ENCODE results near the gene GPSM1.
"Not testable (repeated sequence)": the region's sequence is repeated elsewhere in the genome, so short reads cannot be mapped to it uniquely, and the experiment has no call there.

Gene GPSM1

GRCh38 chr9:136343884-136344269, 16.5 kb downstream of the GPSM1 start:
- DNase-seq (ENCODE audit: low read depth in 2 of 2), result no peak

DNA sequence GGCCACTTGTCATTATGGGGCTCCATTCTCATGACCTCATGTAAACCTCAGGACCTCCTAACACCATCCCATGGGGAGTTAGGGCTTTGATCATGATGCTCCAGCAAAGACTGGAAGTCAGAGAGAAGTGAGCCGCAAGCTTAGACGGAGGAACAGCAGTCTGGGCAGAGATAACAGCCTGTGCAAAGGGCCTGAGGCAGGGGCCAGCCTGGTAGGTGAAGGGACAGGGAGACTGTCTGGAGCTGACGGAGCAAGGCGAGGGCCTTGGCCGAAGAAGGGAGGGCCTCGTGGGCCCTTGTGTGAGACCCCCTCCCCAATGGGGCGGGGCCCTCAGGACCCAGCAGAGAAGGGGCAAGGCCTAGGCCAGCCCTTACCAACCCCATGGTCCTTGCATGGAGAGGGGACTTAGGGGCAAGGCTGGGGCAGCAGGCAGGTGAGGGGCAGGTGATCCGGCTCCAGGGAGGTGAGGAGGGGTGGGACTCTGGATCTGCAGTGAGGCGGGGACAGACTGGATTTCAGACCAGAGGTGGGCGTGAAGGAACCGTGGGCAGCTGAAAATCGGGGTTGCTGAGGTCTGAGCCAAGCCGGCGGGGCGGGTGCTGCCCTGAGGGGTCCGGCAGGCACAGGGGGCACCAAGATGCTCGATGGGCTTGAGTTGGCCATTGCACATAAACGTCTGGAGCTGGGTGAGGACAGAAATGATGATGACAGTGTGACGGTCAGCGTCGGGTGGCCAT, 17.4 kb downstream of the GPSM1 start:
- no peak for DNase-seq (ENCODE audit: low read depth in 2 of 2)

DNA sequence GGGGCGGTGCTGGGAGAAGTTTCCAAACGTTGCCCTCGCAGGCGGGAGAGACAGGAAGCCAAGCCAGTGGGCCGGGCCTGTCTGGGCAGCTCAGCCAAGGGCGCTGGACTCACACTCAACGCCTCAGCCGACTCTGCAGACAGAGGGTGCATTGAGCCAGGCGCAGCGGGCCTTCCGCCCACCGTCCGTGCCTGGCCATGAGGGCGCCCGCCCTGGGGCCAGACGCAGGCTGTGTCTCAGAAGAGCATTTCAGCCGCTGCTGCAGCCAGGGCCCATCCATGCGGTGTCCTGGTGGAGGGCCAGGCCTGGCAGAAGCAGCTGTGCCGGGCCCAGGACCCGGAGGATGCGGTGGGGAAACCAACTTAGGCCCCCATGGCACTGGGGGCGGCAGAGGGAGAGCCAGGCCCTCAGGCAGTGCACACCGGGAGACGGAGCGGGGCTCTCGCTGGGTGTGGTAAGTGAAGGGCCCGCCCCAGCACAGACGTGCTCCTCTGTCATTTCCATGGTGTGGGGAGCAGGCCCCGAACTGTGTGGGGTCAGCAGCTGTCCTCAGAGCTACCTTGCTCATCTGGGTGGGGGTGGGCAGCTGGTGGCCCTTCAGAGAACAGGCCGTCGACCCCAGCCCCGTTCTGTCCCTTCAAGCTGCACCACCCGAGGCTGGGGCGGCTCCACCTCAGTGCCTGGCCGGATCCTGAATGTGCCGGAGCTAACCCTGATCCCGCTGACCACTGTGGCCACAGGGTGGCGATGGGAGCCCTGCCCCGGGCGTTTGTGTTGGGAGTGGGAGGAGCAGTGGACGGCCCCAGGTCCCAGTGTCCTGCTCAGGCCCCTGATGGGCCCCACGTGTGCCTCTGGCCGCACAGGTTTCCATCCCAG, 18.2 kb downstream of the GPSM1 start:
- no peak for DNase-seq (ENCODE audit: low read depth in 2 of 2)

DNA sequence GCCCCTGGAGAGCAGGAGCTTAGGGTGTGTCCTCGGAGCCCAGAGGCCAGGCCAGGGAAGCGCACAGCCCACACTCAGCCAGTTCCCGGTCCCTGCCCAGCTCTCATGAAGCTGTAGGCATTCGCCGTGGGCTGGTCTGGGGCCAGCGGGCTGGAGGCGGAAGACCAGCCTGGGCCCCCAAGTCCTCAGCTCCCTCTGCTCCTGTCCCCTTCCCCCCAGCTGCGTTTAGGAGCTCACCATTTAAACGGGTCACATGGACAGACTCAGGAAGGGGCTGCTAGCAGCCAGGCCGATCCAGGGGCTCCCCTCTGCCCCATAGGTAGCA, 18.8 kb downstream of the GPSM1 start:
- no peak for DNase-seq (ENCODE audit: low read depth in 2 of 2)

DNA sequence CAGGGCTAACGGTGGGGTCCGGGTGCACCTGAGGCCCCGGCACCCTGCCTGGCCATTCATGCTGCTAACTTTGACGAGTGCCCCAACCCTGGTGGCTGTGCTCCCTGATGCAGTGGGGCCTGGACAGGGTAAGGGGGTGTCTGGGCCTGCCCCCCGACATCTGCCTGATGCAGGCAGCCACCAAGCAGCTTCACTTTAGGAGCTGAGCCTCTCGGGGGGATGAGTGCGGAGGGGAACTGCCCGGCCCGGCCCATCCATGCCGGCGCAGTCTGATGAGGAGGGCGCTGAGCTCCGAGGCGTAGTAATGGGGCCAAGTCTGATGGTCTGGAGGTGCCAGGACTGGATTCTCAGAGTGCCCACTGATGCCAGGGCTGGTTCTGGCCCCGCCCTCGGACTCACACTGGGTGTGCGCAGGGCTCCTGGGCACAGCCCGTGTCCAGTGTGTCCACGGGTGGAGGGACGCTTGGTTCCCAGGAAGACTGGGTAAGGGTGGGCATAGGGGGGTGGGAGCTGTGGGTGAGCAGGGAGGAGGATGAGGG, 19.7 kb downstream of the GPSM1 start:
- no peak for DNase-seq (ENCODE audit: low read depth in 2 of 2)

DNA sequence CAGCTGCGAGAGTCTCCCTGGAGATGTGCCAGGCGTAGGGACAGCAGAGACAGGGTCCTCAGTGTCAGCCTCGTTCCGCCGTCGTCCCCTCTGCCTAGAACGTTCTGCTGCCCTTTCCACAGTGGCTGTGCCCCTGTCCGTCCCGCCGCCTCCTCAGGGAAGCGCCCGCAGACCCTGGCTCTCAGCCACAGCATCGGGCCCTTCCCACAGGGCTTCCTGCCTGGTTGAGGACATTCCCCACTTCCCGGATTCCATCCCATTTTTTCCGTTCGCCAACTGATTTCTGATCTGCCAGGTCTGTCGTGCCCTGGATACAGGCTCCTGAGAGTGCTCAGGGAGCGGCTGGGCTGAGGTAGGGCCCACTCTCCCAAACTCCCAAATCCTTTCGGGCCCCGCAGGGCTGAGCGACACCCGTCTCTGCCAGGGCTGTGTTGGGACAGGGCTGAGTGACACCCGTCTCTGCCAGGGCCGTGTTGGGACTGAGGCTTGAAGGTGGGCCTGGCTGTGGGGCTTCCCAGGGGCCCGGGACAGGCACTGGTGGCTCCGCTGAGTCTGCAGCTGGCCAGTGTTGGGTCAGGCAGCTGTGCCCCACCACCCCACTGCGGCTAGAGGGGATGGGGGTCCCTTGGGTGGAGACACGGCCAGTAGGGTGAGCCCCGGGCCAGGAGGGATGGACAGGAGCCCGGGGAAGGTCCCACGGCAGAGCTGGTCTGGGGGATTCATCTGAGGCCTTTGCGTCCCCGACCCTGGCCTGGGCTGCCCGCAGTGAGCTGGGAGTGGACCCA, 20.3 kb downstream of the GPSM1 start:
- DNase-seq (ENCODE audit: low read depth in 2 of 2), result no peak

GRCh38 chr9:136348691-136349090, 21.4 kb downstream of the GPSM1 start:
- DNase-seq (ENCODE audit: low read depth in 2 of 2), result no peak

DNA sequence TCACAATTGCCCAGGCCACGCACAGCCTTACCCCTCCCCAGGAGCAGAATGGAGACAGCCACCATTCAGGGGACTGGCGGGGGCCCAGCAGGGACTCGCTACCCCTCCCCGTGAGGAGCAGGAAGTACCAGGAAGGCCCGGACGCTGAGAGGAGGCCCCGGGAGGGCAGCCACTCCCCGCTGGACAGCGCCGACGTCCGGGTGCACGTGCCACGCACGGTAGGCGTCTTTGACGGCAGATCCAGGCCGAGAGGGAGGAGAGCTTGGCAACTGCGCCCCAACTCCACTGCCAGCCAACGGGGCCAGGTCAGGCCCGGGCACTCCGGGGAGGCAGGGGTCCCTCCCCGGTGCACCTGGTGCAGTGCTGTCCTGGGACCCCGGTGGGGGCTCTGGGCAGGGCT, 22.2 kb downstream of the GPSM1 start:
- DNase-seq (ENCODE audit: low read depth in 2 of 2), result no peak

GRCh38 chr9:136351252-136351800, 24.0 kb downstream of the GPSM1 start:
- no peak for DNase-seq (ENCODE audit: low read depth in 2 of 2)

DNA sequence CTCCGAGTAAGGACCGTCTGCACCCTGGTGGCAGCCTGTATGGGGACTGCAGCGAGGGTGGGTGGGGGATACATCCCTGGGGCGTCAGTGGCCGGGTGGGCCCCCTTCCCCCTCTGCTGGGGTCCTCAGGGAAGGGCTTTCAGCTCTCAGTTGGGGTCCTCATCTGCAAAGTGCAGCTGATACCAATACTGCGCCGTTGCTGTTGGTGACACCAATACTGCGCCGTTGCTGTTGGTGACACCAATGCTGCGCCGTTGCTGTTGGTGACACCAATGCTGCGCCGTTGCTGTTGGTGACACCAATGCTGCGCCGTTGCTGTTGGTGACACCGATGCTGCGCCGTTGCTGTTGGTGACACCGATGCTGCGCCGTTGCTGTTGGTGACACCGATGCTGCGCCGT, 24.5 kb downstream of the GPSM1 start:
- DNase-seq (ENCODE audit: low read depth in 2 of 2), result not testable (repeated sequence)

GRCh38 chr9:136352682-136353081, 25.3 kb downstream of the GPSM1 start:
- DNase-seq (ENCODE audit: low read depth in 2 of 2), result no peak

GRCh38 chr9:136353088-136353487, 25.7 kb downstream of the GPSM1 start:
- no peak for DNase-seq (ENCODE audit: low read depth in 2 of 2)

- DNase-seq (ENCODE audit: low read depth in 2 of 2), result no peak
These were observed 26.6 kb downstream of the GPSM1 start for GRCh38 chr9:136353757-136354488.

- DNase-seq (ENCODE audit: low read depth in 2 of 2), result no peak
These were observed 27.3 kb downstream of the GPSM1 start for GRCh38 chr9:136354592-136355085.

DNA sequence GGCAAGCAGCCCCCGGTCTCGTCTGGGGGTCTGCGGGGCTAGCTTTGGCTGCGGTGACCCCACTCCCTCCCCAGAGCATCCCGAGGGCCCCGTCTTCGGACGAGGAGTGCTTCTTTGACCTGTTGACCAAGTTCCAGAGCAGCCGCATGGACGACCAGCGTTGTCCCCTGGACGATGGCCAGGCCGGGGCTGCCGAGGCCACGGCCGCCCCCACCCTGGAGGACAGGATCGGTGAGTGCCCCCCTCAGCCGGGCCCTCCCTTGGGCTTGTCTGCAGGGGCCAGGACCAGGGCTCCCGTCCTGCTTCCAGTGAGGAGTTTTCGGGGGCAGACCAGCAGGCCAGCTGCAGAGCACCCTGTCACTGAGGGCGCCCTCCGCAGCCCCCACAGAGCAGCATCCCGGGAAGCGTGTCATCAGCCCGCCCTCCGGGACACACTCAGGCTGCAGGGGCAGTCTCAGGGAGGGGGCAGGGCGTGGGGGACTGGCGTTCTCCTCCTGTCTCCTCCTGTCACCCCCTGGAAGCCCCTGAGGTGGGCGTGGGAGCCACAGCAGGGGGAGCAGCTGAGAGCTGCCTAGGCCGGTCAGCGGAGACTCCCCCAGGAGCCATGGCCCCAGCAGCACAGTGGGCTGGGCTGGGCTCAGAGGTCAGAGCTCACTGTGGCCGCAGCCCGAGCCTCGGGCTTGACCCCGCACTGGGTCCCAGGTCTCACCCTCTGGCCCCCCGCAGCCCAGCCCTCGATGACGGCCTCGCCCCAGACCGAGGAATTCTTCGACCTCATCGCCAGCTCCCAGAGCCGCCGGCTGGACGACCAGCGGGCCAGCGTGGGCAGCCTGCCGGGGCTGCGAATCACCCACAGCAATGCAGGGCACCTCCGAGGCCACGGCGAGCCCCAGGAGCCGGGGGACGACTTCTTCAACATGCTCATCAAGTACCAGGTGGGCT, 28.5 kb downstream of the GPSM1 start:
- DNase-seq (ENCODE audit: low read depth in 2 of 2), result no peak

- no peak for DNase-seq (ENCODE audit: low read depth in 2 of 2)
These were observed 29.9 kb downstream of the GPSM1 start for GRCh38 chr9:136357202-136357725.

GRCh38 chr9:136358016-136358415, 30.7 kb downstream of the GPSM1 start:
- no peak for DNase-seq (ENCODE audit: low read depth in 2 of 2)

- no peak for DNase-seq (ENCODE audit: low read depth in 2 of 2)
These were observed 31.5 kb downstream of the GPSM1 start for GRCh38 chr9:136358888-136359287.
